ENCODE results near the gene FARS2. TPM values are rescaled to one million over a fixed set of nuclear protein-coding genes. Genes with fewer than 3 reads are reported as not detected.

Gene FARS2
- total RNA-seq, 1 donor from 2014 or later: 18.3 TPM

GRCh38 chr6:5401845-5402738, 140.8 kb downstream of the FARS2 start:
- Histone ChIP-seq H3K36me3 (no peaks in the 10 kb centered on the region), H3K4me3 (no peak overlapping the region), H3K27ac (no peak overlapping the region), H3K27me3 (no peaks in the 10 kb centered on the region), H3K4me1 (no peaks in the 10 kb centered on the region), H3K9me3 (no peaks in the 10 kb centered on the region)
- DNase-seq: no peak
- ATAC-seq: no peak
- TF ChIP-seq, protein P1, sequence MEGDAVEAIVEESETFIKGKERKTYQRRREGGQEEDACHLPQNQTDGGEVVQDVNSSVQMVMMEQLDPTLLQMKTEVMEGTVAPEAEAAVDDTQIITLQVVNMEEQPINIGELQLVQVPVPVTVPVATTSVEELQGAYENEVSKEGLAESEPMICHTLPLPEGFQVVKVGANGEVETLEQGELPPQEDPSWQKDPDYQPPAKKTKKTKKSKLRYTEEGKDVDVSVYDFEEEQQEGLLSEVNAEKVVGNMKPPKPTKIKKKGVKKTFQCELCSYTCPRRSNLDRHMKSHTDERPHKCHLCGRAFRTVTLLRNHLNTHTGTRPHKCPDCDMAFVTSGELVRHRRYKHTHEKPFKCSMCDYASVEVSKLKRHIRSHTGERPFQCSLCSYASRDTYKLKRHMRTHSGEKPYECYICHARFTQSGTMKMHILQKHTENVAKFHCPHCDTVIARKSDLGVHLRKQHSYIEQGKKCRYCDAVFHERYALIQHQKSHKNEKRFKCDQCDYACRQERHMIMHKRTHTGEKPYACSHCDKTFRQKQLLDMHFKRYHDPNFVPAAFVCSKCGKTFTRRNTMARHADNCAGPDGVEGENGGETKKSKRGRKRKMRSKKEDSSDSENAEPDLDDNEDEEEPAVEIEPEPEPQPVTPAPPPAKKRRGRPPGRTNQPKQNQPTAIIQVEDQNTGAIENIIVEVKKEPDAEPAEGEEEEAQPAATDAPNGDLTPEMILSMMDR (IDR thresholded peaks at IDR 0.05): peak; percentile 40
- intact Hi-C loops (cut with DNase I): no loop called here

- H3K4me3 ChIP-seq: no peak overlapping the region
- no peaks in the 10 kb centered on the region for H3K4me1 ChIP-seq
- intact Hi-C loops (cut with DNase I): no loop called here
- ATAC-seq: no peak
- H3K27me3 ChIP-seq: no peaks in the 10 kb centered on the region
- H3K36me3 ChIP-seq: no peaks in the 10 kb centered on the region
- DNase-seq: no peak
- TF ChIP-seq, protein P1 (IDR thresholded peaks at IDR 0.05): no peak
- no peaks in the 10 kb centered on the region for H3K9me3 ChIP-seq
- H3K27ac ChIP-seq: no peak overlapping the region
Measured at GRCh38 chr6:5403076-5403475, 141.8 kb downstream of the FARS2 start.

DNA sequence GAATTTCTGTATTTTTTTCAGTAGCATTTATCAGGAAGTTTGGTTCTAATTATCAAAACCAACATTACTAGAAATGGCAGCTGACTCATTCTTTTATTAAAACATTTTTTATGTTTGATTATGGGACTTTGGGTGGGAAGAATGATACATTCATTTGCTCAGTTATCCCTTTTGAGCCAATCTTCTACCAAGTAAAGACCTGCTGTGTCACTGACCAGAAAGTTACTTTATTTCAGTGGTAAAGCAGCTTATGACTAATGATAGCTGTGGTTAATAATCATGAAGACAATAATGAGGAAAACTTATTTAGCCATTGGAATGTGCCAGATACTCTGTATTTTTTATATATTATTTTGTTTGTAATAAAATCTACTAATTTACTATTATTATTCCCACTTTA, 142.3 kb downstream of the FARS2 start:
- Histone ChIP-seq H3K9me3 (no peaks in the 10 kb centered on the region), H3K4me1 (no peaks in the 10 kb centered on the region), H3K27ac (no peak overlapping the region), H3K4me3 (no peak overlapping the region), H3K27me3 (no peaks in the 10 kb centered on the region), H3K36me3 (no peaks in the 10 kb centered on the region)
- intact Hi-C loops (cut with DNase I): no loop called here
- ATAC-seq: no peak
- no peak for DNase-seq
- TF ChIP-seq, protein P1 (IDR thresholded peaks at IDR 0.05): no peak

DNA sequence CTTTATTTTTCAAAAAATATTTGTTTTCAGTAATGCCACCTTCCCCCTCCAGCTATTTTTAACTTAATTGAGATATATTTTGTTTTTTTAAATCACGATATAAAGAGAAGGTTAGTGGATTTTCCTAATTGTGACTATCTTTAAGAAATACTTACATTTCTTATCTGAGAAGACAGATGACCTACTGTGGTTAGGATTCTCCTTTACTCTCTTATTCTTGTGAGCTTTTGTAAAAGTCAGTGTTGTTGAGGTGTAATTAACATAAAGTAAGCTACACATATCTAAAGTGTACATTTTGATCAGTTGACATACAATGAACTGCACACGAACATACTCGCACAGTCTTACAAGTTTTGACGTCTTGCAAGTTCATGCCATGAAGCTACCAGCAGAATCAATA, 144.7 kb downstream of the FARS2 start:
- Histone ChIP-seq H3K27me3 (no peaks in the 10 kb centered on the region), H3K36me3 (no peaks in the 10 kb centered on the region), H3K9me3 (no peaks in the 10 kb centered on the region), H3K27ac (no peak overlapping the region), H3K4me3 (no peak overlapping the region), H3K4me1 (no peaks in the 10 kb centered on the region)
- intact Hi-C loops (cut with DNase I): no loop called here
- ATAC-seq (no peak), DNase-seq (no peak)
- TF ChIP-seq, protein P1 (IDR thresholded peaks at IDR 0.05): no peak

DNA sequence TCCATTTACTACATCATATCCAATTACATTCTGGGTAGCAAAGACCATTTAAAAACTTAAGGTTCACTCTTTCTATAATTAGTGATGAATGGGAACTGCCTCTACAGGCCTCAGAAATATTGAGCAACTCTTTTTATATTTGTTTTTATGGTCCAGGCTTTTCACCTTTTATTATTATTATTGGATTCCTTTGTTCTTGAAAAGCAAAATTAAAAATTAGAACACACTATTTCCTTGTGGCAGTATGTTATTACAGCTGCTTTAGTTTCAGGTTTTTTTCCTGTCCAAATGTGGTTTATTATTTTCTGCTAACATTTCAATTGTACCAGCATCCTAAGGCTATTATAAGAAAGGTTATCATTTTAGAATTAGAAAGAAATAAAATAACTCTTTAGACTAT, 150.1 kb downstream of the FARS2 start:
- Histone ChIP-seq H3K4me3 (no peak overlapping the region), H3K27ac (no peak overlapping the region), H3K27me3 (no peaks in the 10 kb centered on the region), H3K36me3 (no peaks in the 10 kb centered on the region), H3K9me3 (no peaks in the 10 kb centered on the region), H3K4me1 (no peaks in the 10 kb centered on the region)
- no peak for DNase-seq
- no peak for ATAC-seq
- intact Hi-C loops (cut with DNase I): no loop called here
- TF ChIP-seq, protein P1 (IDR thresholded peaks at IDR 0.05): no peak

Data from upper lobe of right lung (tissue), 1 donor.